H7 (cell line): ENCODE measurements around the gene CHRM4. TPM values are rescaled to one million over a fixed set of nuclear protein-coding genes. Genes with fewer than 3 reads are reported as not detected.

Experiments
- DNase-seq: peaks from one replicate; pipeline ENCODE4 v3.0.0; 2012
- H3K27me3 ChIP-seq: 2 replicates; pipeline ENCODE4 v1.6.0; 2011; ENCODE audit warnings: mild to moderate bottlenecking, low read length; ENCODE audit not compliant: control insufficient read depth, insufficient read depth
- H3K36me3 ChIP-seq: replicated peaks from 2 replicates; pipeline ENCODE4 v1.5.1; 2011; ENCODE audit warnings: low read length; ENCODE audit not compliant: control insufficient read depth, insufficient read depth
- H3K4me3 ChIP-seq: 2 replicates; pipeline ENCODE4 v1.5.1; 2011; ENCODE audit warnings: low read depth, mild to moderate bottlenecking, control low read depth, low read length, moderate library complexity; ENCODE audit not compliant: insufficient read depth
- total RNA-seq: library from RNA; depleted of rRNA; stranded (reverse); fragments of >200 nt; shearing (Covaris generic); gene quantifications from 2 replicates; pipeline ENCODE4 v1.2.3, GENCODE V29; 2014; rRNA removed

CHRM4 gene
- 0.14 TPM in 1 of 2 replicates, not detected in the other for total RNA-seq

- H3K27me3 ChIP-seq, result peaks cover 49% of the 10 kb centered on the region
These were observed at the start of gene CHRM4 for GRCh38 chr11:46391578-46392420. TSS of gene CHRM4 (minus strand) at chr11:46391776. CDS start at chr11:46386557, 5,219 bp downstream.

GRCh38 chr11:46438211-46438610 is 46.6 kb upstream of the CHRM4 start:
- no peak for DNase-seq
- H3K27me3 ChIP-seq, result no peaks in the 10 kb centered on the region
- peaks cover 6% of the 10 kb centered on the region for H3K36me3 ChIP-seq
- no peak overlapping the region for H3K4me3 ChIP-seq

More at GRCh38 chr11:46391578-46392420, at the start of gene CHRM4:
- peak; percentile 96 for DNase-seq
- Histone ChIP-seq H3K4me3 (peak within 1 kb of the TSS; percentile 51), H3K36me3 (peaks cover 2% of the 10 kb centered on the region; the same call in 1 of the 2 replicates)

- DNase-seq, result no peak
- H3K36me3 ChIP-seq, result peaks cover 8% of the 10 kb centered on the region
- no peak overlapping the region for H3K4me3 ChIP-seq
- no peaks in the 10 kb centered on the region for H3K27me3 ChIP-seq
These were observed 45.6 kb upstream of the CHRM4 start for GRCh38 chr11:46437122-46437689.

GRCh38 chr11:46436113-46436512 is 44.5 kb upstream of the CHRM4 start:
- DNase-seq, result no peak
- H3K4me3 ChIP-seq, result no peak overlapping the region
- peaks cover 8% of the 10 kb centered on the region for H3K36me3 ChIP-seq
- no peaks in the 10 kb centered on the region for H3K27me3 ChIP-seq

GRCh38 chr11:46435679-46436078 is 44.1 kb upstream of the CHRM4 start:
- peaks cover 9% of the 10 kb centered on the region for H3K36me3 ChIP-seq
- no peaks in the 10 kb centered on the region for H3K27me3 ChIP-seq

GRCh38 chr11:46431211-46431610 is 39.6 kb upstream of the CHRM4 start:
- H3K36me3 ChIP-seq, result peaks cover 10% of the 10 kb centered on the region
- DNase-seq, result no peak
- H3K4me3 ChIP-seq, result no peak overlapping the region
- no peaks in the 10 kb centered on the region for H3K27me3 ChIP-seq

More at GRCh38 chr11:46435679-46436078, 44.1 kb upstream of the CHRM4 start:
- DNase-seq, result no peak
- no peak overlapping the region for H3K4me3 ChIP-seq

- Histone ChIP-seq H3K4me3 (no peak overlapping the region), H3K27me3 (no peaks in the 10 kb centered on the region), H3K36me3 (peaks cover 9% of the 10 kb centered on the region)
- DNase-seq, result no peak
These were observed 38.1 kb upstream of the CHRM4 start for GRCh38 chr11:46429717-46430116.

GRCh38 chr11:46427364-46427763 is 35.8 kb upstream of the CHRM4 start:
- peaks cover 2% of the 10 kb centered on the region; the same call in 1 of the 2 replicates for H3K36me3 ChIP-seq

GRCh38 chr11:46426233-46426991 is 34.8 kb upstream of the CHRM4 start:
- Histone ChIP-seq H3K4me3 (no peak overlapping the region), H3K27me3 (no peaks in the 10 kb centered on the region), H3K36me3 (peaks cover 3% of the 10 kb centered on the region)
- no peak for DNase-seq

More at GRCh38 chr11:46427364-46427763, 35.8 kb upstream of the CHRM4 start:
- no peak overlapping the region for H3K4me3 ChIP-seq
- no peaks in the 10 kb centered on the region for H3K27me3 ChIP-seq
- no peak for DNase-seq

GRCh38 chr11:46422588-46422987 is 31.0 kb upstream of the CHRM4 start:
- Histone ChIP-seq H3K27me3 (no peaks in the 10 kb centered on the region), H3K36me3 (peaks cover 1% of the 10 kb centered on the region), H3K4me3 (no peak overlapping the region)
- DNase-seq, result no peak

GRCh38 chr11:46421257-46421880 is 29.8 kb upstream of the CHRM4 start:
- H3K27me3 ChIP-seq, result no peaks in the 10 kb centered on the region
- no peak for DNase-seq
- no peak overlapping the region for H3K4me3 ChIP-seq
- H3K36me3 ChIP-seq, result peaks cover 3% of the 10 kb centered on the region

GRCh38 chr11:46420513-46420912 is 28.9 kb upstream of the CHRM4 start:
- no peak for DNase-seq
- Histone ChIP-seq H3K27me3 (no peaks in the 10 kb centered on the region), H3K4me3 (no peak overlapping the region), H3K36me3 (peaks cover 7% of the 10 kb centered on the region)

GRCh38 chr11:46418751-46419150 is 27.2 kb upstream of the CHRM4 start:
- H3K27me3 ChIP-seq, result no peaks in the 10 kb centered on the region
- peaks cover 12% of the 10 kb centered on the region for H3K36me3 ChIP-seq
- no peak for DNase-seq
- no peak overlapping the region for H3K4me3 ChIP-seq

GRCh38 chr11:46417711-46418110 is 26.1 kb upstream of the CHRM4 start:
- H3K27me3 ChIP-seq, result no peaks in the 10 kb centered on the region
- H3K4me3 ChIP-seq, result no peak overlapping the region
- peak; percentile 63 for DNase-seq
- peaks cover 15% of the 10 kb centered on the region for H3K36me3 ChIP-seq
